ENCODE measurements around the gene GUCA1A.

DNA sequence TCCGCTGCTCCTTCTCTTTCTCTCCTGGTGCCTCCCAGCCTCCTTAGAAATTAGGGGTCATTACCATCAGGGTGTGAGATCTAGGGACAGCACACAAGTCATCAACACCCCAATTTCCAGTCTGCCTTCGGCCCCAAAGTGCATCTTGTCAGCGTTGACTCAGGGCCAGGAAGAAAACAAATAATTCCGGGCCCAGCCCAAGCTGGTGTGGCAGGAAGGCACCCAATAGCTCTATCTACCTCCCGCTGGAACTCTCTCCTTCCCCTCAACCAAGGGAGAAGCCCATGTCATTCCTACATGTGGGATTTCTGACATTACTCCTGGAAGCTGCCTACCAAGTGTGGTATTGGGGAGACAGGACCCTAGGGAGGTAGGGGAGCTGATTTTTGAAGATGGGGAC is 19.2 kb upstream of the GUCA1A start:
- TF ChIP-seq RAD21 (IDR thresholded peaks at IDR 0.05; ENCODE audit: low read length) (no peak), POLR2A (IDR thresholded peaks at IDR 0.05; ENCODE audit: low read depth, low read length) (no peak), MXI1 (IDR thresholded peaks at IDR 0.05; ENCODE audit: borderline replicate concordance, low read depth, low read length) (no peak)
- TF ChIP-seq, protein P1, sequence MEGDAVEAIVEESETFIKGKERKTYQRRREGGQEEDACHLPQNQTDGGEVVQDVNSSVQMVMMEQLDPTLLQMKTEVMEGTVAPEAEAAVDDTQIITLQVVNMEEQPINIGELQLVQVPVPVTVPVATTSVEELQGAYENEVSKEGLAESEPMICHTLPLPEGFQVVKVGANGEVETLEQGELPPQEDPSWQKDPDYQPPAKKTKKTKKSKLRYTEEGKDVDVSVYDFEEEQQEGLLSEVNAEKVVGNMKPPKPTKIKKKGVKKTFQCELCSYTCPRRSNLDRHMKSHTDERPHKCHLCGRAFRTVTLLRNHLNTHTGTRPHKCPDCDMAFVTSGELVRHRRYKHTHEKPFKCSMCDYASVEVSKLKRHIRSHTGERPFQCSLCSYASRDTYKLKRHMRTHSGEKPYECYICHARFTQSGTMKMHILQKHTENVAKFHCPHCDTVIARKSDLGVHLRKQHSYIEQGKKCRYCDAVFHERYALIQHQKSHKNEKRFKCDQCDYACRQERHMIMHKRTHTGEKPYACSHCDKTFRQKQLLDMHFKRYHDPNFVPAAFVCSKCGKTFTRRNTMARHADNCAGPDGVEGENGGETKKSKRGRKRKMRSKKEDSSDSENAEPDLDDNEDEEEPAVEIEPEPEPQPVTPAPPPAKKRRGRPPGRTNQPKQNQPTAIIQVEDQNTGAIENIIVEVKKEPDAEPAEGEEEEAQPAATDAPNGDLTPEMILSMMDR (conservative IDR thresholded peaks at IDR 0.05; ENCODE audit: low read depth, low read length): no peak

All from IMR-90 (cell line).